SHP77 treated with DMSO at 0.1 percent for 48 hours (cell line): ENCODE measurements around the gene CABP1.

Experiments used
- DNase-seq: peaks from one replicate; lab custom pipeline; 2025; lab: John Stamatoyannopoulos, UW

Gene CABP1

GRCh38 chr12:120693848-120694247 lies 53.4 kb downstream of the CABP1 start:
- no peak for DNase-seq

GRCh38 chr12:120696626-120697025 lies 56.2 kb downstream of the CABP1 start:
- no peak for DNase-seq

- DNase-seq: no peak
These were observed 56.9 kb downstream of the CABP1 start for GRCh38 chr12:120697344-120697743.

GRCh38 chr12:120698665-120699064 lies 58.2 kb downstream of the CABP1 start:
- DNase-seq: no peak

GRCh38 chr12:120699553-120699952 lies 59.1 kb downstream of the CABP1 start:
- no peak for DNase-seq

- no peak for DNase-seq
These were observed 60.5 kb downstream of the CABP1 start for GRCh38 chr12:120700886-120701285.

- DNase-seq: no peak
These were observed 62.2 kb downstream of the CABP1 start for GRCh38 chr12:120702637-120703036.

- no peak for DNase-seq
These were observed 63.0 kb downstream of the CABP1 start for GRCh38 chr12:120703311-120703942.

GRCh38 chr12:120705618-120706017 lies 65.2 kb downstream of the CABP1 start:
- DNase-seq: no peak

GRCh38 chr12:120706029-120706428 lies 65.6 kb downstream of the CABP1 start:
- DNase-seq: no peak

- DNase-seq: no peak
These were observed 68.2 kb downstream of the CABP1 start for GRCh38 chr12:120708651-120709050.

GRCh38 chr12:120710031-120710804 lies 69.8 kb downstream of the CABP1 start, which contains the start of gene UNC119B:
Gene UNC119B (plus strand): TSS chr12:120710458. CDS start chr12:120710475, 17 bp downstream.
- DNase-seq: peak; percentile 34

- no peak for DNase-seq
These were observed 70.4 kb downstream of the CABP1 start for GRCh38 chr12:120710805-120711296.

GRCh38 chr12:120711411-120711810 lies 71.0 kb downstream of the CABP1 start:
- no peak for DNase-seq

- DNase-seq: no peak
These were observed 72.2 kb downstream of the CABP1 start for GRCh38 chr12:120712610-120713009.

GRCh38 chr12:120713861-120714482 lies 73.5 kb downstream of the CABP1 start:
- DNase-seq: peak; percentile 69
